Activated naive CD4-positive, alpha-beta T cell treated with Interleukin-2 at 50 U/mL for 16 hours (primary cell): ENCODE measurements around the gene SHH.
A peak's percentile ranks its signal among the peaks of the same experiment; 100 is the strongest.

Experiments used
- DNase-seq: peaks from one replicate; pipeline ENCODE4 v3.0.0-alpha.2; 2020

Gene SHH

DNA sequence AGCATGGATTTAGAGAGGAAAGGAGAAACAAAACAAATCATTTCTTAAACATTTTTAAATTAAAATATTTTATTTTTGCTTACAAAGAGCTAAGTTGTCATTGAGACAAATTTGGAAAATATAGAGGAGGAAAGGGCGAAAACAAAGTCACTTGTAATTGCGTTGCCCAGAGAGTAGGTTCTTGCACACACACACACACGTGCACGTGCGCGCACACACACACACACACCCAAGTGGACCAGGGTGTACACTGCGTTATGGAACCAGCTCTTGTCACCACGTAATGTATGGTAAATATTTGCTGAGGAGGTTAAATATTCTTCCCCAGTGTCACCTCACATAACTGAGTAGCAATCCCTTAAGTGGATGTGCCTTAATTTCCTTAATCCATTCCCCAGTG is 21.6 kb downstream of the SHH start:
- DNase-seq = no peak

DNA sequence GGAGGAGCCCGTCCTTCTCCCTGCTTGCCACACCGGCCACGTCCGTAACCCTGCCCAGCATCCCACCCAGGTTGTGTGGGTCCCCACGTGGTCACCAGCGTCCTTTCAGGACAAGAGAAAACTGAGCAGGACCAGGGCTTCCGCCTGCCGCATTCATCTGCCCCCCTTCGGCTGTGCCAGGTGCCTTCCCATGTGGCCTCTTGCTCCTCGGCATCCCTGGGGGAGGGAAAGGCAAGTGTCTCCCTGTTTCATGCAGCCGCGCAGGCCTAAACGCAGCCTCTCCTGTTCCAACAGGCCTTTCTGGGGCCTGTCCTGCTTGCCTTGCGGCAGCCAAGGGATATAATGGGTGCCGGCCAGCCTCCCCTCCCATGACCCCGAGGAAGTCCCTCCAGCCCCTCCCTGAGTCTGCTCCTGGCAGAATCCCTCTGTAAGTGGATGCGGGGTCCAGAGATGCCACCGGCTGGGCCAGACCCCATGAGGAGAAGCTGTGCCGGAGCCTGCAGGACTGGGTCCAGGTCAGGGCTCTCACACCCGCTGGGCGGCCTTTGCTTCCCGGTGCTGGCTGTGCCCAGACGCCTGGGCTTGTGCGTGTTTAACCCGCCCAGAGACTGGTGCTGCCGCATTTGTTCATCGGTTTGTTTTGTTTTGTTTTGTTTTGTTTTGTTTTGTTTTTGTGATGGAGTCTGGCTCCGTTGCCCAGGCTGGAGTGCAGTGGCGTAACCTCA is 23.1 kb downstream of the SHH start:
- DNase-seq = no peak

DNA sequence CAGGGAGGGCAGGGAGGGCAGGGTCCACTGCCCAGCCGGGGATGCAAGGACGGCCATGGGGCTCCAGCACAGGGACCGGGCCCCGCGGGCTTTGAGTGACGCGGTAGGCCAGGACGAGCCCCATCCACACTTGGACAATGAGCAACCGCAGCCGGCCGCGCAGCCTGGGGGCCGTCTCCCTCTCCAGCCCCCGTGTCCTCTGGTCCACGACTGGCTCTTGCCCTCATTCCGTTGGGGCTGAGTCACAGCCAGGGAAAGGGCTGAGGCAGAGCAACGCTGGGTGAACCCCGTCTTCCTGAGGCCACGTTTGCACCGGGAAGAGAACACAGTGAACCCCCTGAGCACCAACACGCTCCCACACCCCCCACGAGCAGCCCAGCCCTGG is 23.7 kb downstream of the SHH start:
- no peak for DNase-seq

DNA sequence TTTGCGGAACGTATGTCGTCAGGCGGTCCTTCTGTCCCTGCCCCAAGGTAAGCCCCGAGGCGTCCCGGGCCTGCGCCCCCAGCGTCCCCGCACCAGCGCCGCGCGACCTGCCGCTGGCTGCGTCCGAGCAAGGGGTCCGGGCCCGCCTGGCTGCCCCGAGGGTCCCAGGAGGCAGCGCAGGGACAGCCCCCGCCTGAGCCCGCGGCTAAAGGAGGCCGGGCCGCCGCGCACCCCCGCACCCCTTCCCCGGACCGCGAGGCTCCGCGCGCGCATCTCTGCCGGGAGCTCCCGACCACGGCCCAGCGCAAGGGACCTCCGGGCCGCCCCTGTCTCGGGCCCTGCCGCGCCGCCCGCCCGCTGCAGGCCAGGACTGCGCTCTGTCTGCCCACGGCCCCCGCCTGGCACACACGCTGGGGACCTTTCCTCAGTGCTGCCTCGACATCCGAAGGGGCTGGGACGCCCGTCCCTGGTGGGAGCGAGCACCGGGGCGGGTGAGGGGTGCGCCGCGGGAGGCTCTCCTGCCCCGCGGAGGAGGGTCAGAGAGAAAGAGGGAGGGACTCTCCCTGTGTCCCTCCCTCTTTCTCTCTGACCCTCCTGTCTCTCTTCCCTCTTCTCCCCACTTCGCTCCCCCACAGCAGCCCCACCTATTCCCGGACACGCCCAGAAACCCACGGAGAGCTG is 25.0 kb downstream of the SHH start:
- DNase-seq = no peak

DNA sequence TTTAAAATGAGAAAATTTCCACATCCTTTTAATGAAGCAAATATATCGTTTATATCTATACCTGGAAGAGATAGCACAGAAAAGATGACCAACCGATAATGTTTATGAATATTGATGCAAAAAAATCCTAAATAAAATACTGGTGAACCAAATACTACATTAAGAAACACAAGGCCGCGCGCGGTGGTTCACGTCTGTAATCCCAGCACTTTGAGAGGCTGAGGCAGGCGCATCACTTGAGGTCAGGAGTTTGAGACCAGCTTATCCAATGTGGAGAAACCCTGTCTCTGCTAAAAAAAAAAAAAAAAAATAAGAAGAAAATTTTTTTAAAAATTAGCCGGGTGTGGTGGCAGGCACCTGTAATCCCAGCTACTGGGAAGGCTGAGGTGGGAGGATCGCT is 25.8 kb downstream of the SHH start:
- DNase-seq = no peak

DNA sequence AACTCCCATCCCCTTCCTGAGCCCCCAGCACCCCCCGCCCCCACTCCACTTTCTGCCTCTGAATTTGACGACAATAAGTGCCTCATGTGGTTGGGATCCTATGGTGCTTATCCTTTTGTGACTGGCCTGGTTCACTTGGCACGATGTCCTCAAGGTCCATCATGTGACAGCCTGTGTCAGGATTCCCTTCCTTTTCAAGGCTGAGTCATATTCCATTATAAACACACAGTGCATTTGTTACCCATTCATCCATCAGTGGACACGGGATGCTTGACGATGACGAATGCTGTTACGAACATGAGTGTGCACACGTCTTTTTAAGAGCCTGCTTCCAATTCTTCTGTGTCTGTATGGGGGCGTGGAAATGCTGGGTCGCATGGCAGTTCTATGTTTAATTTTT is 26.7 kb downstream of the SHH start:
- DNase-seq = no peak

DNA sequence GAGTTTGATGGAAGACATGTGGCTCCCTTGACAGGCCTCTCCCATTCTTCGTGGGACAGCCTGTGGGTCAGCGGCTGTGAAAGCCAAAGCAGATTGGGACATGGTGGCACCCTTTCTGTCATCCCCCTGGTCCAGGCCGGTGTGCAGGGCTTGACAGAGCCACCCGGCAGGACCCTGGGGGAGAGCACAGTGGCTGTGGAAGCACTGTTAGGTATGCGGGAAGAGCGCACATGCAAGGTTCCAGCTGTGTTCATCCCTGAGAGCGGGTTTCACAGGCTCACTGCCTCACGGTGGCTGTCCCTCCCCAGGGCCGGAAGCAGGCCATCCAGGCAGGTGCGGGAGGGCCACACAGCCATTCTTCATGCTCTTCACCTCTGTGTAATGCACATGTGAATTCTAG is 29.8 kb downstream of the SHH start:
- no peak for DNase-seq

DNA sequence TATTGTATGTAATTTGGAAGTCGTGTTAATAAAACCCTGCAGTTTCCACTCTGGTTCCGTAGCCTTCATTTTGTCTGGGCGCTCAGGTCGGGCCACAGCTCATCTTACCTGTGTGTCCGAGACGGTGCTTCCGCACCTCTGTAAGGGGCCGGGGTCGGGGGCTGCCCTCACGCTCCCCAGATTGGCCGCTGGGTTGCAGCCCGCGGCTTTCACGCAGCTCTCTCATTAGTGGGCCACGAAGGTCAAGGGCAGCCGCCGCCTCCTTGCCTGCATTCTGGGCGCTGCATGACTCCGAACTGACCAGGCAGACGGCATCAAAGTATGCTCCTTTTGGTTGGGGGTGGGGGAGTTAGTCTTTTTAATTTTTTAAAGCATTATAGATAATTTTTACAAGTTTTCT is 30.8 kb downstream of the SHH start:
- DNase-seq = no peak

DNA sequence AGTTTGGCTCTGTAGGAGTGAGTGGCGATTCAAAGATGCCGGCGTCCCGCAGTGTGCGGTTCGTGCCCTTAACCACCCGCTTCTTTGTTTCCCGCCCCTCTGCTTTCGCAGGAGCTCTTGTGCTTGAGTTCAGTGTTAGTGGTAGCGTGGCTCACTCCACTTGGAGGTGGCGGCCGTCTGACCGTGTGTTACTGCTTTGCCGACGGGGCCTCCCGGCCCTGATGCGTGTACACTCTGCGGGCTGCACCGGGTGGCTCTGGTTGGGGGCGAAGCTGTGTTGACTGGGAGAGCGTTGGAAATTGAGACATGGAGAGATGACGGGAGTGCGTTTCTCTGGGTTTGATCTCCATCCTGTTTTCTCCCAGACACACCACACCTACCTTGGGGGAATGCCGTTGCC is 31.4 kb downstream of the SHH start:
- no peak for DNase-seq

DNA sequence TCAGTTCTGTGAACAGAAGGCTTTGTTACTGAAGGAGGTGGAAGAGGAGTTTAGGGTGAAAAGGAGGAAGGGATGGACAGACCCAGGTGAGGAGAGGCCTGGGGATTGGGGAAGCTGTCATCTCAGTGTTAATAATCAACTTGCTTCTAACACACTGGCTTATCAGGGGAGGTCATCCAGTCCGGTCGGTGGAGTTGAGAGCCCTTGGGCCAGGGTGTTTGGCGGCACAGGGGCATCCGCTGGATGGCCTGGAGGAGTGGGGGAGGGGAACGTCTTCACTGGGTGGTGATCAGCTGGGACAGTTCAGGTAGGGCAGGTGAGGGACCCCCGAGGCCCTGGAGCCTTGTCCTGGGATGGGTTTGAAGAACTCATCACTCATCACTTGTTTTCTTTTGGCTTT is 33.9 kb downstream of the SHH start:
- DNase-seq = no peak

DNA sequence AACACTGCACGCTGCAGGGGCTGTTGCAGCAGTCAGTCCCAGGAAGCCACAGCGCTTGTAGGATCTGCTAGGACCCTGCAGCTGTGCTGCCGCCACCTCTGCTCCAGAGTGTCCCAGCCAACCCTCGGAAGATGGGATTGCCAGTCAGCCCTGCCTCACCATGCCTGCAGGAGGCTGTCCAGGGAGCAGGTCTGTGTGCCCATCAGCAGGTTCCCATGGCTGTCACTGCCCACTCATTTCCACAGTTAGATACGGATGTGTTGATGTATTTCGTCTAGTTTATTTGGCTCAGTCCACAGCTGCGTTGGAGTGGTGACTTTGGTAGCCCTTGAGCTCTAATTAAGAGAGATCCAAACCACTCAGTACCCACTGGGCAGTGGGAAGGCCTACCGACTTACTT is 35.7 kb downstream of the SHH start:
- no peak for DNase-seq

DNA sequence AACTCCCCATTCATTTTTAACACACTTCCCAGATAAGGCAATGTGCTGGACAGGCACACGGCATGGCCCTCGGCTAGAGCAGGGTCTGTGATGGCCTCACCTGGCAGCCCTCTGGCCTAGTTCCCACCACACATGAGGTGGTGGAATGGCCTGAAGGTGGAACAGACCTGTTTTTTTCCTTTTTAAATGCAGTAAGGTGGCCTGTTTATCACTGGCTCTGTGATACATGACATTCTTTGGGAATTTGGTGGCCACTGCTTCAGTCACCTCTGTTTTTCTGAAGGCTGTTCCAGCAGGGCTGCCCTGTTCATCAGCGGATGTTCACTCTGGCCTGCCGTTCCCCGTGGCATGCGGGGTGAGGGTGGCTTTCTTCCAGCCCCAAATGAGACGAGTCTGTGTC is 36.6 kb downstream of the SHH start:
- no peak for DNase-seq

DNA sequence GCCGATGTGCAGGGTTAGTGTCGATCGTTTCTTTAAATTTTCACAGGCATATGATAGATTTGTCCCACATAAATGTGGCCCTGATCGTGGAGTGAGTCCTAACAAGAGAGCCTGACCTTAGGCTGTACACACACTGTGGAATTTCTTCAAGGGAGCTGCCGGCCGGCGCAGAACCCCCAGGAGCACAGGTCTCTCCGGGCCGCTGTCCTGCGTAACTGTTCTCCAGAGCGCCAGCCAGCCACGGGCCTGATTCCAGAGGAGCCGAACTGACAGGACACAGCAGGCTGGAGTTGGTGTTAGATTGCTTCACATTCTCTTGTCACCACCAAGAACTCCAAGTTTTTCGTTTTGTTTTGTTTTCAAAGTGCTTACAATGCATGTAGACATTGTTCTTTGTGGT is 37.3 kb downstream of the SHH start:
- DNase-seq = no peak

DNA sequence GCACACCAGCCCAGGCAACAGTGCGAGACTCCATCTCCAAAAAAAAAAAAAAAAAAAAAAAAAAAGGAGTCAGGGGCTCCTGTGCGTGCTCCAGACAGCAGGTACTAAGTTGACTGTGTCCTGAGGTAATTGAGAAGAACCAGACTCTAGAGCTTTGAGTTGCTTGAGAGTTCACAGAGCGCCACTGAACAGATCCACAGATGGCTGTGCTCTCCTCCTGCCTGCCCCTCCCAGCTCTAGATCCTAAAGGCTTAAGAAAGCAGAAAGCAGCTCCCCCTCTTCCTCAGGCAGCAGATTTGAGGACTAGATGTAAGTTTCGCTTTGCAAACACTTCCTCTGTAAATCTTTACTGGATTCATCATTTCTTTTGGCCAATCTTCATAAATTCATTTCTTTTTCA is 38.7 kb downstream of the SHH start:
- DNase-seq = no peak

DNA sequence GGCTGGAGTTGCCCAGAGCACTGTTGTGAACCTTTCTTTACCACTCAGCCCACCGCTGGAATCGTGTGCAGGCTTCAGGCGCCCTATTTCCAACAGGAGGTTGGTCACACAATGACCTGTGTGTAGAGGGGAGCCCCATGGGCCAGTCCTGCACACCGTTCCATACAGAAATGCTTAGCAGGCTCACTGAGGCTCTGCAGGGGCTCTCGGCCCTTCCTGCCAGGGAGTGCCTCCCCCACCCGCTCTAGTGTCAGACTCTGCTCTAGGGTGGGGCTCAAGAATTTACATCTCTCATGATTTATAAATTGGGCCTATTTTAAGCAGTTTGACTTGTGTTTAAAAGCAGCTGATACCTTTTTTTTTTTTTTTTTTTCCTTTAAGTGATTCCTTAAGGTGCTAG is 42.0 kb downstream of the SHH start:
- DNase-seq = no peak

DNA sequence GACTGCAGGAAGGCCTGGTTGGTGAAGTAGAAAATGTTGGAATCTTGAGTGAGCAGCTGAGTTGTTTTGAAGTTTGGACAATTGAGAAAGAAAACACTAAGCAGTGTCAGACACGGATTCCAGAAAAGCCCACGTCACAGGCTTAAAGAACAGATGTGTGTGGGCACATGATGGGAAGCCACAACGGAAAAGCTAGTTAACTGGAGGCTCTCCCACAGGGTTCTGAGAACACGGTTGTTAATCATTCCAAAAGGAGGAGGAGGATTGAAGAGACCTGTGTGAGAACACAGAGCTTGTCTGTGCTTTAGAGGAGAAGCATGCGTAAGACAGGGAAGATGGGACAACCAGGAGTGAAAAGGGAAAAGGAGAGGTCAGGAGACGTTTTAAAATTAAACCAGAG is 42.6 kb downstream of the SHH start:
- no peak for DNase-seq

DNA sequence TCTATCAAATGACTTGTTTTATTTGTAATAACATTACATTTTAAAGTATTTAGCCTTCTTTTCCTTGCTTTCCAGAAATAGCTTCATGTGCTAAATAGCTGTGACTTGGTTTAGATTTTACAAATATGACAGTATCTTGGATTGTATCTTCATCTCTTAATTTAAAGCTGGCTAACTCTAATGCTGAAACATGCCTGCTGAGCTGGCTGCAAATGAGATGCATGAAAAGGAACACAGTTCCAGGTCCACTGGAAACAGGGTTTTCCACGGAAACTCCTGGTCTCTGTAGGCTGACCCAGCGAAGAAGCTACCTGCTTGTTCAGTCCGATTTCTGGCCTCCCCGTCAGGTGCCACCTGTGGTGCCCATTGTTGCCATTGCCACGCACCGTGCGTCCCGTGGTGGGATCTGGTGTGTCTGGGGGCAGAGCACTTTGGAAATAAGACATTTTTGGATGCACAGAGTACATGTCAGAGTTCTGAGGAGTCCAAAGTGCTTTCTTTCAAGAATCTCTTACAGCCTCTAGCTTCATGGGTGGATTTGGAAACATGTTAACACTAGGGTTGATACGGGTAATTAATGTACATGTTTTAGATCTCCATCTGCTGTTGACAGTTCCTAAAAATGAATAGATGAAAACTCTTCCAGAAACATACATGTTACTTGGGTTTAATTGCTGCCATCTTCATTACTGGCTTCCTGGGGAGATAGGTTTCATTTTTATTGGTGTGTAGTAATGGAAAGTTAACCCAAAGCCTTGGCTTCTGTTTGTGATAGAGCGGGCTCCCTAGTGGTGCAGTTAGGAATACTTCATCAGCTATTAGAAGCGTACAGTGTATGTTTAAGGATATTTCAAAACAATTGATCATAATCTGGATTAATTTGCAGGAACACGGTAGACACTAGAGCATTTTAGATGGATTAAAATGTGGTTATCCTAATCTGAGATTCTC is 45.0 kb downstream of the SHH start:
- no peak for DNase-seq

DNA sequence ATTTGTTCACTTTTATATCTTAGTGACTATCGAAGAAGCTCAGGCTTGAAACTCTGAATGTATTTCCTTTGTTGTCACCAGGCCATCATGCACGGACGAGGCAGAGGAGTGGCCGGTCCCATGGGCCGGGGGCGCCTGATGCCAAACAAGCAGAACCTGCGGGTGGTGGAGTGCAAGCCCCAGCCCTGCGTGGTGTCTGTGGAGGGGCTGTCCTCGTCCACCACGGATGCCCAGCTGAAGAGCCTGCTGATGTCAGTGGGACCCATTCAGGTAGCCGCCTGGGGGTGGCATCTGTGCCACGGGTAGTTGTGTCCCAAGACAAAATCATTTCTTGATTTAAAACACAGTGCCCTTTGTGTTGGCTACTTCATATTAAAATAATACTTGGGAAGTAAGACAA is 45.9 kb downstream of the SHH start:
- DNase-seq = no peak

DNA sequence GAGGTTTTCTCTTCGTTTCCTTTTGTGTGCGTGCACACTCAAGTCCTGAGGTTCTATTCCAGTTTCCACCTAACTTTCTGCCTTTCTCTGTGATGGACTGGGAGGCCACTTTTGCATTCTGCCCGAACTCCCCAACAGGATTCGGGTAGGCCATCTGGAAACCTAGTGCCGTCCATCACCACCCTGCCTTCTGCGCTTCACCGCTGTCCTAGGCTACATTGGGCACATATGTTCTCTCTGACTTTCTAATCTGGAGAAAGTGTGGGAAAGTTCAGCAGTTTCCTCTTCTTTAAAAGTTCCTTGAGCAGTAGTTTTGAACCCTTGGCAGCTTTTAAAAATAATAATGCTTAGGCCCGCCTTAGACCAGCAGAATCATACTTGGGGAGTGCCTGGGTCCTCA is 46.8 kb downstream of the SHH start:
- DNase-seq = no peak

DNA sequence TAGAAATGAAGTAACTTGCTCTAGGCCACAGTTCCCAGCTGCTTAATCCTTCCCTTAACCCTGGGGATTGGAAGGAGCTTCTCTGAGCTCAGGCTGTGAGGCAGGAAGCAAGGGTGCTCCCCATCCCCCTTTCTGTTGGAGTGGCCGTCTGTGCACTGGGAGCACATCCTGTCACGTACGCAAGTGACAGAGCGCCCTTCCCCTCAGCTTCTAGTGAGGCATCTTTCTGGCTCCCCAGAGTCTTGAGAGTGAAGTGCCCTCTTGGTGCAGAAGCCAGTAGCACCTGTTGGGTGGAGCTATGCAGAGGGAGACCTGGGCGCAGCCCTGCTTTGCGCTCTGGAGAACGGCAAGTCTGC is 47.8 kb downstream of the SHH start:
- peak; percentile 20 for DNase-seq

DNA sequence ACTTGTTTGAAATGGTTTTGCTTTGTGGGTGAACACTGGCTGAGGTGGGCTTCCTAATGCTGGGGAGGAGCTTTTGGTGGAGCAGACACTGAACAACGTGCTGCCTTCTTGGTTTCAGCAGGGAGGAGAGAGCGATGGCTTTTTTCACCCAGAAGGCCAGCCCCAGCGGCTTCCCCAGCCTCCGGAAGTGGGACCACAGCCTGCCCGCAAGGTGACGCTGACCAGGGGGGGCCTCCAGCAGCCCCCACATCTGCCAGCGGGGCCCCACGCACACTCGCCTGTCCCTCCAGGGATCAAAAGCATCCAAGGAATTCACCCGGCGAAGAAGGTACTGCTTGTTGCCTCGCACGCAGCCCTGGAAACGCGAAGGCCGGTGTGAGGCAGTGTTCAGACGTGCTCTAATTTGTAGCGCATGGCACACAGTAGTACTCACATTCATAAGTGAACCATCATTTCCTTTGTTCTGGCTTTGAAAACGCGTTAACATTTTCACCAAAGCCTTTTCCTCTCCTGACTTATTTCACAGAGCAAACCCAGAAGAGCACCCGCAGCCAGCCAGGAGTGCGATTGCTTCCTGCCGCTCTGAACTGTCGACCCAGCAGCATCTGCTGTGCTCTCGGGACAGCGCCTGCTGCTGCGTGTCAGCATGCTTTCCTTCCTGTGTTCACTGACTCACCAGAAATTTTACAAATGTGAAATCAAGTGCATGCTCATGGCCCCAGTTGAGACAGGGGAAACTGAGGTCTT is 48.4 kb downstream of the SHH start:
- DNase-seq = peak; percentile 50

DNA sequence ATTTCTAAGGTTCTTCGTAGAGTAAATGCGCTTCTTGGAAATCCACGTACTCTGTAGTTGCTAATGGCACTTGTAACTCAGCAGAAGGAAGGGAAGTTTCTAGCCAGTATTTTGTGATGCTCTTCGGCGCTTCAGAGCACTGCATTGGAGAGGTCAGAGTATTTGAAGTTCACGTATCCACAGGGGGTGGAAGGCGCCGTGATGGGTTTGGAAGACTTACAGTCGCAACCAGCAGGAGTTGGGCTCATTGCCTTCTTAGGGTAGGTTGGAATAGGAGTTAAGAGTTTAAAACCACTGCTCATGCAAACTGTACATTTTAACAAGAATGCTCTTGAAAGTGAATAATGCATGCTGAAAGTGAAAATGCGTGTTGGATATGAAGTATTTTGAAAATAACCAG is 49.1 kb downstream of the SHH start:
- no peak for DNase-seq

DNA sequence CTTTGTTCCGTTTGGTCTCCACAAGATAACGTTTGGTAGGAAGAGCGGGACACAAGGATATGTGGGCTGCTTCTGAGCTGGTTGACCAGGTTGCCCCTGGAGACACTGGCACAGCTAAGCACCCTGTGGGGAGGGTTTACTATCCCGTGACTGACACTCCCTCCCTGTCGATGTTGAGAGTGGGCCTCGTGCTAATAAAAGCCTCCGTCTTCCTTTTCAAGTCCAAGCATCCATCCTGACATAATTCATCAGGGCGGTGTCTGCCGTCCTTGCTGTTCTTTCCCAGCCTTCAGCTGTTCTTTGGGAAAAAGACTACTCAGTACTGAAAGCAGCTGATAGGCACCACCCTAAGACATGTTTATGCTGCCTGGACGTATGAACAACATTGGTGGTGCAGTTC is 49.6 kb downstream of the SHH start:
- no peak for DNase-seq
